Ishikawa (cell line): ENCODE results near the gene C12orf50.

Source experiments
- CEBPB ChIP-seq: IDR thresholded peaks from 2 replicates; pipeline ENCODE4 v1.6.1; 2012
- CREB1 ChIP-seq: IDR thresholded peaks from 2 replicates; pipeline ENCODE4 v1.6.1; 2012; ENCODE audit warnings: low read depth
- EGR1 ChIP-seq: IDR thresholded peaks from 2 replicates; pipeline ENCODE4 v1.6.1; 2012
- EP300 ChIP-seq: IDR thresholded peaks from 2 replicates; pipeline ENCODE4 v1.6.1; 2012; ENCODE audit warnings: borderline replicate concordance
- FOXM1 ChIP-seq: IDR thresholded peaks from 2 replicates; pipeline ENCODE4 v1.6.1; 2012; ENCODE audit warnings: low read depth, borderline replicate concordance
- MAX ChIP-seq: IDR thresholded peaks from 2 replicates; pipeline ENCODE4 v1.6.1; 2012
- NFIC ChIP-seq: IDR thresholded peaks from 2 replicates; pipeline ENCODE4 v1.6.1; 2012
- RAD21 ChIP-seq: IDR thresholded peaks from 2 replicates; pipeline ENCODE4 v1.6.1; 2012; ENCODE audit warnings: low read depth
- REST ChIP-seq: IDR thresholded peaks from 2 replicates; pipeline ENCODE4 v1.6.1; 2012; ENCODE audit warnings: low read depth, mild to moderate bottlenecking
- TAF1 ChIP-seq: IDR thresholded peaks from 2 replicates; pipeline ENCODE4 v1.6.1; 2012; ENCODE audit warnings: low read depth, mild to moderate bottlenecking
- TCF12 ChIP-seq: IDR thresholded peaks from 2 replicates; pipeline ENCODE4 v1.6.1; 2012; ENCODE audit warnings: low read depth
- TEAD4 ChIP-seq: IDR thresholded peaks from 2 replicates; pipeline ENCODE4 v1.6.1; 2012
- USF1 ChIP-seq: IDR thresholded peaks from 2 replicates; pipeline ENCODE4 v1.6.1; 2012
- YY1 ChIP-seq: IDR thresholded peaks from 2 replicates; pipeline ENCODE4 v1.6.1; 2012; ENCODE audit warnings: low read depth
- ZBTB7A ChIP-seq: IDR thresholded peaks from 2 replicates; pipeline ENCODE4 v1.6.1; 2012; ENCODE audit warnings: low read depth

Gene C12orf50

GRCh38 chr12:87933991-87934390, 95.2 kb downstream of the C12orf50 start:
- TF ChIP-seq CEBPB, result no peak
- TF ChIP-seq YY1, result no peak
- TF ChIP-seq NFIC, result no peak
- no peak for TF ChIP-seq TCF12

DNA sequence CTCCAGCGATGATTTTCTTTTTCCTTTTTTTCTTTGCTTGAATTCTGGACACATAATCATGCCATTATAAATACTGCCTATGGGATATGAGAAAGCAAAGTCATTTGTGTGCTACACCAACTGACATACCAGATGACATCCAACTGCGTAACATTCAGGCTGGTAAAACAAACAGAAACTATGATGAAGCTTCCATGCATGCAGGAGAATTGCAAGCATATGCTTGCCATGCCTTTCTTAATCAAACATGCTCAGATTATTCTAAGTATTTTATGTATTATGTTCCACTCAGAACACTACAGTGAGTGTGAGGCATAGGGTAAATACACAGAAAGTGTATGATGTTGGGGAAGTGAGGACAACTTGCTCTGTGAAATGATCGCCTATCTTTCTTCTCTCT, 97.4 kb downstream of the C12orf50 start:
- TF ChIP-seq TAF1, result no peak
- TF ChIP-seq EP300, result no peak
- TF ChIP-seq TEAD4, result no peak
- TF ChIP-seq RAD21, result no peak
- TF ChIP-seq CEBPB, result no peak
- TF ChIP-seq REST, result no peak
- no peak for TF ChIP-seq USF1
- no peak for TF ChIP-seq NFIC
- TF ChIP-seq ZBTB7A, result no peak
- no peak for TF ChIP-seq EGR1
- TF ChIP-seq MAX, result no peak
- no peak for TF ChIP-seq FOXM1
- TF ChIP-seq CREB1, result no peak
- TF ChIP-seq YY1, result no peak

DNA sequence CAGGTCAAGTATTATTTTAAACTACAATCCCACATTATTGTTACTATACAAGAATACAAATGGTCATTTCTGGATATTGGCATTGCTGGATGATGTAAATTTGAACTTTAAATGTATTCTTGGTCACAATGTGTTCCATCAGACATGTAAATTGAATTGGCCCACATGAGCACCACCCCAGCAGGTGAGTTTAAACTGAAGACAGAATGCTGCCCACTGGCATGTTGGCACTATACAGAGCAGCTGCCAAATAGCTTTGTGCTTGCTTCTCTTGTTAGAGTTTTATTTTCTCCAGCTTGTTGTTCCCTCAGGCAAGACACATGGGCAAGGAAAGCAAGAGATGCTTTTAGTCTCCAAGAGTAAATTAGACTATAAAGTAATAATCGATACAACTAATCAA, 98.6 kb downstream of the C12orf50 start:
- no peak for TF ChIP-seq EGR1
- TF ChIP-seq USF1, result no peak
